Hepatocyte (in vitro differentiated cells): ENCODE data around the gene PRPF38B.

Experiments used
- EZH2phosphoT487 ChIP-seq: fragments of 200-600 bp; sonication (generic); IDR thresholded peaks from one replicate; pipeline ENCODE4 v1.6.1; 2018; ENCODE audit warnings: antibody characterized with exemption, mild to moderate bottlenecking, low read depth, moderate library complexity; ENCODE audit not compliant: unreplicated experiment, severe bottlenecking
- TF ChIP-seq, protein P1 (sequence below): fragments of 200-600 bp; sonication (generic); IDR thresholded peaks from 2 replicates; pipeline ENCODE4 v1.5.1; 2016; ENCODE audit warnings: antibody characterized with exemption, mild to moderate bottlenecking; ENCODE audit not compliant: poor library complexity

GRCh38 chr1:108691128-108691941 is 775 bp upstream of the PRPF38B start:
- TF ChIP-seq, protein P1, sequence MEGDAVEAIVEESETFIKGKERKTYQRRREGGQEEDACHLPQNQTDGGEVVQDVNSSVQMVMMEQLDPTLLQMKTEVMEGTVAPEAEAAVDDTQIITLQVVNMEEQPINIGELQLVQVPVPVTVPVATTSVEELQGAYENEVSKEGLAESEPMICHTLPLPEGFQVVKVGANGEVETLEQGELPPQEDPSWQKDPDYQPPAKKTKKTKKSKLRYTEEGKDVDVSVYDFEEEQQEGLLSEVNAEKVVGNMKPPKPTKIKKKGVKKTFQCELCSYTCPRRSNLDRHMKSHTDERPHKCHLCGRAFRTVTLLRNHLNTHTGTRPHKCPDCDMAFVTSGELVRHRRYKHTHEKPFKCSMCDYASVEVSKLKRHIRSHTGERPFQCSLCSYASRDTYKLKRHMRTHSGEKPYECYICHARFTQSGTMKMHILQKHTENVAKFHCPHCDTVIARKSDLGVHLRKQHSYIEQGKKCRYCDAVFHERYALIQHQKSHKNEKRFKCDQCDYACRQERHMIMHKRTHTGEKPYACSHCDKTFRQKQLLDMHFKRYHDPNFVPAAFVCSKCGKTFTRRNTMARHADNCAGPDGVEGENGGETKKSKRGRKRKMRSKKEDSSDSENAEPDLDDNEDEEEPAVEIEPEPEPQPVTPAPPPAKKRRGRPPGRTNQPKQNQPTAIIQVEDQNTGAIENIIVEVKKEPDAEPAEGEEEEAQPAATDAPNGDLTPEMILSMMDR, result no peak
- no peak for TF ChIP-seq EZH2phosphoT487
